Stimulated activated memory B cell treated with anti-CD40 and anti-IgM and Interleukin-4, amounts not matched to agents 10 μg/mL and 1 μg/mL and 100 μg/mL, for 72 hours (primary cell): Measurements from ENCODE around the gene OR11H1.
"Not testable (repeated sequence)": the region's sequence is repeated elsewhere in the genome, so short reads cannot be mapped to it uniquely, and the experiment has no call there.

Source experiments
- ATAC-seq: fragments of 150-1000 bp; cut with Tn5 transposase; 2 replicates; pipeline ENCODE4 v1.10.0; 2021
- H3K27ac Mint-ChIP-seq: one replicate; pipeline ENCODE4 v1.8.0; 2022; ENCODE audit warnings: mild to moderate bottlenecking, mixed read lengths
- H3K27me3 Mint-ChIP-seq: one replicate; pipeline ENCODE4 v1.8.0; 2022; ENCODE audit warnings: mixed read lengths
- H3K36me3 Mint-ChIP-seq: one replicate; pipeline ENCODE4 v1.8.0; 2022; ENCODE audit warnings: mixed read lengths
- H3K4me1 Mint-ChIP-seq: one replicate; pipeline ENCODE4 v1.8.0; 2022; ENCODE audit warnings: mixed read lengths
- H3K4me3 Mint-ChIP-seq: one replicate; pipeline ENCODE4 v1.8.0; 2022; ENCODE audit warnings: mild to moderate bottlenecking, moderate library complexity, mixed read lengths
- H3K9me3 Mint-ChIP-seq: one replicate; pipeline ENCODE4 v1.8.0; 2022; ENCODE audit warnings: mixed read lengths

OR11H1 gene

GRCh38 chr22:15527892-15528291 is at the start of gene OR11H1:
Gene OR11H1 (plus strand): TSS chr22:15528192. CDS start chr22:15528192, 0 bp downstream.
- H3K4me3 Mint-ChIP-seq, result not testable (repeated sequence)

GRCh38 chr22:15509967-15510366 is 18.0 kb upstream of the OR11H1 start:
- H3K9me3 Mint-ChIP-seq, H3K27ac Mint-ChIP-seq, H3K4me1 Mint-ChIP-seq, H3K36me3 Mint-ChIP-seq, H3K27me3 Mint-ChIP-seq, H3K4me3 Mint-ChIP-seq, ATAC-seq: not testable (repeated sequence)

More at GRCh38 chr22:15527892-15528291, at the start of gene OR11H1:
- H3K9me3 Mint-ChIP-seq, H3K4me1 Mint-ChIP-seq, ATAC-seq, H3K27ac Mint-ChIP-seq, H3K27me3 Mint-ChIP-seq, H3K36me3 Mint-ChIP-seq: not testable (repeated sequence)

GRCh38 chr22:15515896-15516295 is 12.1 kb upstream of the OR11H1 start:
- ATAC-seq, H3K4me1 Mint-ChIP-seq, H3K9me3 Mint-ChIP-seq, H3K36me3 Mint-ChIP-seq, H3K27ac Mint-ChIP-seq, H3K4me3 Mint-ChIP-seq, H3K27me3 Mint-ChIP-seq: not testable (repeated sequence)

- not testable (repeated sequence) for H3K27me3 Mint-ChIP-seq, H3K27ac Mint-ChIP-seq, H3K4me1 Mint-ChIP-seq, H3K4me3 Mint-ChIP-seq, H3K9me3 Mint-ChIP-seq, H3K36me3 Mint-ChIP-seq
- peak; percentile 58 for ATAC-seq
Observed at GRCh38 chr22:15553767-15554166, 25.8 kb downstream of the OR11H1 start.

GRCh38 chr22:15563461-15563860 is 35.5 kb downstream of the OR11H1 start:
- H3K4me3 Mint-ChIP-seq, H3K27me3 Mint-ChIP-seq, H3K27ac Mint-ChIP-seq, H3K4me1 Mint-ChIP-seq, H3K9me3 Mint-ChIP-seq, H3K36me3 Mint-ChIP-seq: not testable (repeated sequence)
- ATAC-seq, result peak; percentile 31

GRCh38 chr22:15565063-15565462 is 37.1 kb downstream of the OR11H1 start:
- H3K4me3 Mint-ChIP-seq, H3K27ac Mint-ChIP-seq, H3K4me1 Mint-ChIP-seq, H3K36me3 Mint-ChIP-seq, H3K9me3 Mint-ChIP-seq, ATAC-seq, H3K27me3 Mint-ChIP-seq: not testable (repeated sequence)
